Smooth muscle cell (in vitro differentiated cells): Measurements from ENCODE around the gene SAFB. TPM values are rescaled to one million over a fixed set of nuclear protein-coding genes. Genes with fewer than 3 reads are reported as not detected.

Source experiments
- DNase-seq: peaks from one replicate; lab custom pipeline; 2025; ENCODE audit not compliant: unreplicated experiment; lab: John Stamatoyannopoulos, UW
- H2AFZ ChIP-seq: fragments of 200-600 bp; sonication (generic); 2 replicates; pipeline ENCODE4 v1.6.0; 2016; ENCODE audit warnings: antibody characterized with exemption, low read depth, mild to moderate bottlenecking
- H3F3A ChIP-seq: fragments of 200-600 bp; sonication (generic); 2 replicates; pipeline ENCODE4 v1.6.0; 2017; ENCODE audit warnings: antibody characterized with exemption, low read depth
- H3K27ac ChIP-seq: fragments of 200-600 bp; sonication (generic); 2 replicates; pipeline ENCODE4 v1.5.1; 2016; ENCODE audit warnings: low read depth, mild to moderate bottlenecking
- H3K27me3 ChIP-seq: fragments of 200-600 bp; sonication (generic); 2 replicates; pipeline ENCODE4 v1.6.1; 2016; ENCODE audit warnings: low read depth, mild to moderate bottlenecking
- H3K36me3 ChIP-seq: fragments of 200-600 bp; sonication (generic); 2 replicates; pipeline ENCODE4 v1.5.1; 2016; ENCODE audit warnings: low read depth
- H3K4me1 ChIP-seq: fragments of 200-600 bp; sonication (generic); 2 replicates; pipeline ENCODE4 v1.5.1; 2016; ENCODE audit warnings: low read depth
- H3K4me2 ChIP-seq: fragments of 200-600 bp; sonication (generic); 2 replicates; pipeline ENCODE4 v1.6.0; 2016; ENCODE audit warnings: mild to moderate bottlenecking
- H3K4me3 ChIP-seq: fragments of 200-600 bp; sonication (generic); 2 replicates; pipeline ENCODE4 v1.5.1; 2016; ENCODE audit warnings: mild to moderate bottlenecking
- H3K79me2 ChIP-seq: fragments of 200-600 bp; sonication (generic); 2 replicates; pipeline ENCODE4 v1.6.0; 2016; ENCODE audit warnings: low read depth, mild to moderate bottlenecking
- H3K9ac ChIP-seq: fragments of 200-600 bp; sonication (generic); 2 replicates; pipeline ENCODE4 v1.6.0; 2016; ENCODE audit warnings: low read depth
- H3K9me3 ChIP-seq: fragments of 200-600 bp; sonication (generic); replicated peaks from 2 replicates; pipeline ENCODE4 v1.5.1; 2016; ENCODE audit warnings: low read depth
- H4K20me1 ChIP-seq: fragments of 200-600 bp; sonication (generic); 2 replicates; pipeline ENCODE4 v1.6.0; 2016; ENCODE audit warnings: low read depth
- CTCF ChIP-seq: fragments of 200-600 bp; sonication (generic); IDR thresholded peaks from 2 replicates; pipeline ENCODE4 v1.5.1; 2017; ENCODE audit warnings: borderline replicate concordance, mild to moderate bottlenecking, antibody characterized with exemption; ENCODE audit not compliant: insufficient read depth, poor library complexity, severe bottlenecking
- WGBS: methylation state at CpG from one replicate; pipeline ENCODE4 v1.1.7; 2016; ENCODE audit warnings: low lambda C conversion rate; 5-methylcytosine and 5-hydroxymethylcytosine counted together
- polyA plus RNA-seq: library from polyadenylated mRNA; unstranded; fragments of >200 nt; fragmentation: Nextera tagmentation; extraction: Ambion mirVana; gene quantifications from 2 replicates; pipeline ENCODE4 v1.2.1, GENCODE V29; 2016
- total RNA-seq: library from RNA; depleted of rRNA; stranded (reverse); fragments of >200 nt; gene quantifications from 2 replicates; pipeline ENCODE4 v1.2.3, GENCODE V29; 2014

SAFB gene
- total and polyA plus RNA-seq, 2 experiments from 2014 or later, result 22.8 to 74.3 TPM

GRCh38 chr19:5595745-5596144 lies 27.1 kb upstream of the SAFB start:
- Histone ChIP-seq H2AFZ (no peak overlapping the region), H3K9me3 (no peaks in the 10 kb centered on the region), H3K4me3 (no peak overlapping the region), H3F3A (no peaks in the 10 kb centered on the region), H4K20me1 (peaks cover 7% of the 10 kb centered on the region), H3K79me2 (no peaks in the 10 kb centered on the region), H3K4me2 (no peak overlapping the region), H3K4me1 (no peaks in the 10 kb centered on the region), H3K27me3 (no peaks in the 10 kb centered on the region), H3K36me3 (peaks cover 22% of the 10 kb centered on the region), H3K9ac (no peak overlapping the region), H3K27ac (no peak overlapping the region)
- DNase-seq, result no peak
- 98% methylated on average over 9 of the region's 9 CpGs for WGBS
- TF ChIP-seq CTCF, result no peak

GRCh38 chr19:5600797-5601196 lies 22.1 kb upstream of the SAFB start:
- DNase-seq, result no peak
- H3K27ac ChIP-seq, result no peak overlapping the region
- no peak overlapping the region for H3K4me2 ChIP-seq
- H3F3A ChIP-seq, result no peaks in the 10 kb centered on the region
- no peak overlapping the region for H3K9ac ChIP-seq
- 97% methylated on average over 8 of the region's 8 CpGs for WGBS
- H3K36me3 ChIP-seq, result peaks cover 33% of the 10 kb centered on the region
- no peak overlapping the region for H3K4me3 ChIP-seq
- no peak for TF ChIP-seq CTCF
- H3K4me1 ChIP-seq, result no peaks in the 10 kb centered on the region
- H2AFZ ChIP-seq, result no peak overlapping the region
- H3K9me3 ChIP-seq, result no peaks in the 10 kb centered on the region
- H3K27me3 ChIP-seq, result no peaks in the 10 kb centered on the region
- H3K79me2 ChIP-seq, result peaks cover 1% of the 10 kb centered on the region
- H4K20me1 ChIP-seq, result peaks cover 45% of the 10 kb centered on the region

- 96% methylated on average over 5 of the region's 5 CpGs for WGBS
- H4K20me1 ChIP-seq, result peaks cover 69% of the 10 kb centered on the region
These were observed 19.3 kb upstream of the SAFB start for GRCh38 chr19:5603626-5604025.

More at GRCh38 chr19:5603626-5604025, 19.3 kb upstream of the SAFB start:
- no peak overlapping the region for H3K9ac ChIP-seq
- peaks cover 20% of the 10 kb centered on the region for H3K36me3 ChIP-seq
- no peaks in the 10 kb centered on the region for H3K4me1 ChIP-seq
- H3F3A ChIP-seq, result no peaks in the 10 kb centered on the region
- no peak overlapping the region for H2AFZ ChIP-seq
- no peak overlapping the region for H3K4me2 ChIP-seq
- no peaks in the 10 kb centered on the region for H3K9me3 ChIP-seq
- H3K27me3 ChIP-seq, result no peaks in the 10 kb centered on the region
- peaks cover 19% of the 10 kb centered on the region for H3K79me2 ChIP-seq
- no peak for TF ChIP-seq CTCF
- H3K27ac ChIP-seq, result no peak overlapping the region
- DNase-seq, result no peak
- H3K4me3 ChIP-seq, result no peak overlapping the region
